GM23338 (cell line): ENCODE measurements around the gene INHA. TPM values are rescaled to one million over a fixed set of nuclear protein-coding genes. Genes with fewer than 3 reads are reported as not detected.

Experiments used
- ATAC-seq: fragments of 200-7000 bp; cut with Tn5 transposase; 3 replicates; pipeline ENCODE4 v1.9.1; 2020
- DNase-seq: peaks from one replicate; pipeline ENCODE4 v3.0.0-alpha.2; 2015; ENCODE audit warnings: low spot score
- H2AFZ ChIP-seq: fragments of 200-600 bp; sonication (generic); 2 replicates; pipeline ENCODE4 v1.8.0; 2016; ENCODE audit warnings: antibody characterized with exemption, mild to moderate bottlenecking, moderate library complexity
- H3F3A ChIP-seq: fragments of 200-600 bp; sonication (generic); replicated peaks from 2 replicates; pipeline ENCODE4 v1.8.0; 2017; ENCODE audit warnings: antibody characterized with exemption, mixed run types, low read depth
- H3K27ac ChIP-seq: fragments of 200-600 bp; sonication (generic); 2 replicates; pipeline ENCODE4 v1.6.1; 2016; ENCODE audit warnings: low read depth
- H3K27me3 ChIP-seq: fragments of 200-600 bp; sonication (generic); 2 replicates; pipeline ENCODE4 v1.8.0; 2016; ENCODE audit warnings: mild to moderate bottlenecking, mixed run types, moderate library complexity; ENCODE audit not compliant: insufficient read depth
- H3K36me3 ChIP-seq: fragments of 200-600 bp; sonication (generic); 2 replicates; pipeline ENCODE4 v1.8.0; 2016; ENCODE audit warnings: mild to moderate bottlenecking; ENCODE audit not compliant: insufficient read depth
- H3K4me1 ChIP-seq: fragments of 200-600 bp; sonication (generic); 2 replicates; pipeline ENCODE4 v1.8.0; 2016; ENCODE audit warnings: mild to moderate bottlenecking, moderate library complexity; ENCODE audit not compliant: insufficient read depth
- H3K4me2 ChIP-seq: fragments of 200-600 bp; sonication (generic); 2 replicates; pipeline ENCODE4 v1.7.1; 2017; ENCODE audit warnings: mixed run types
- H3K4me3 ChIP-seq: fragments of 200-600 bp; sonication (generic); 2 replicates; pipeline ENCODE4 v1.6.1; 2016; ENCODE audit warnings: mixed run types
- H3K79me2 ChIP-seq: fragments of 200-600 bp; sonication (generic); replicated peaks from 2 replicates; pipeline ENCODE4 v1.8.0; 2017; ENCODE audit warnings: mild to moderate bottlenecking; ENCODE audit not compliant: insufficient read depth
- H3K9me2 ChIP-seq: fragments of 200-600 bp; sonication (generic); 2 replicates; pipeline ENCODE4 v1.8.0; 2017; ENCODE audit not compliant: insufficient read depth
- H4K20me1 ChIP-seq: fragments of 200-600 bp; sonication (generic); replicated peaks from 2 replicates; pipeline ENCODE4 v1.8.0; 2017; ENCODE audit warnings: mild to moderate bottlenecking; ENCODE audit not compliant: insufficient read depth
- H3K27ac Mint-ChIP-seq: 2 replicates; pipeline ENCODE4 v1.8.0; 2020; ENCODE audit warnings: inconsistent platforms, mild to moderate bottlenecking, moderate library complexity, mixed read lengths
- H3K27me3 Mint-ChIP-seq: 3 replicates; pipeline ENCODE4 v1.8.0; 2022; ENCODE audit warnings: low read depth, mild to moderate bottlenecking, moderate library complexity, mixed read lengths, inconsistent platforms; ENCODE audit not compliant: insufficient read depth, poor library complexity
- H3K36me3 Mint-ChIP-seq: 3 replicates; pipeline ENCODE4 v1.8.0; 2021; ENCODE audit warnings: low read depth, mild to moderate bottlenecking, inconsistent platforms, moderate library complexity, mixed read lengths
- H3K4me1 Mint-ChIP-seq: 3 replicates; pipeline ENCODE4 v1.8.0; 2020; ENCODE audit warnings: mild to moderate bottlenecking, inconsistent platforms, mixed read lengths
- H3K4me3 Mint-ChIP-seq: 3 replicates; pipeline ENCODE4 v1.8.0; 2021; ENCODE audit warnings: moderate library complexity, mild to moderate bottlenecking, inconsistent platforms, mixed read lengths
- H3K9me3 Mint-ChIP-seq: 3 replicates; pipeline ENCODE4 v1.8.0; 2020; ENCODE audit warnings: moderate library complexity, mild to moderate bottlenecking, inconsistent platforms, mixed read lengths
- CREB1 ChIP-seq: fragments of 250-450 bp; sonication (Bioruptor Pico); IDR thresholded peaks from 2 replicates; pipeline ENCODE4 v1.5.0; 2020; ENCODE audit warnings: low read depth, mild to moderate bottlenecking, moderate library complexity
- ETS1 ChIP-seq: IDR thresholded peaks from 2 replicates; pipeline ENCODE4 v1.6.1; 2016; ENCODE audit warnings: antibody characterized with exemption
- EZH2 ChIP-seq: fragments of 200-600 bp; sonication (generic); IDR thresholded peaks from one replicate; pipeline ENCODE4 v1.8.0; 2017; ENCODE audit warnings: antibody characterized with exemption, mild to moderate bottlenecking, low read depth; ENCODE audit not compliant: unreplicated experiment
- EZH2phosphoT487 ChIP-seq: fragments of 200-600 bp; sonication (generic); IDR thresholded peaks from one replicate; pipeline ENCODE4 v1.8.1; 2018; ENCODE audit warnings: antibody characterized with exemption; ENCODE audit not compliant: unreplicated experiment
- JUNB ChIP-seq: IDR thresholded peaks from one replicate; pipeline ENCODE4 v1.6.1; 2016; ENCODE audit warnings: antibody characterized with exemption; ENCODE audit not compliant: unreplicated experiment
- NANOG ChIP-seq: IDR thresholded peaks from 2 replicates; pipeline ENCODE4 v1.6.1; 2016; ENCODE audit warnings: antibody characterized with exemption, borderline replicate concordance
- POLR2AphosphoS5 ChIP-seq: IDR thresholded peaks from 2 replicates; pipeline ENCODE4 v1.6.1; 2016; ENCODE audit warnings: antibody characterized with exemption, low read depth
- STAT1 ChIP-seq: IDR thresholded peaks from one replicate; pipeline ENCODE4 v1.6.1; 2016; ENCODE audit warnings: antibody characterized with exemption; ENCODE audit not compliant: unreplicated experiment
- ZNF114 ChIP-seq: fragments of 250-450 bp; sonication (Bioruptor Pico); IDR thresholded peaks from 2 replicates; pipeline ENCODE4 v1.5.0; 2020; ENCODE audit warnings: mild to moderate bottlenecking, moderate library complexity
- ZNF331 ChIP-seq: fragments of 250-450 bp; sonication (Bioruptor Pico); IDR thresholded peaks from 2 replicates; pipeline ENCODE4 v1.5.0; 2020; ENCODE audit warnings: low read depth, mild to moderate bottlenecking, moderate library complexity
- ZNF462 ChIP-seq: fragments of 250-450 bp; sonication (Bioruptor Pico); IDR thresholded peaks from 2 replicates; pipeline ENCODE4 v1.5.0; 2020; ENCODE audit warnings: mild to moderate bottlenecking, moderate library complexity
- polyA plus RNA-seq: library from polyadenylated mRNA; unstranded; fragments of >200 nt; fragmentation: Nextera tagmentation; extraction: Ambion mirVana; gene quantifications from 2 replicates; pipeline ENCODE4 v1.2.1, GENCODE V29; 2016
- total RNA-seq: library from RNA; depleted of rRNA; stranded (reverse); fragments of >200 nt; shearing (Covaris generic); gene quantifications from 2 replicates; pipeline ENCODE4 v1.2.3, GENCODE V29; 2014
- TF ChIP-seq, protein P1 (sequence below): IDR thresholded peaks from one replicate; pipeline ENCODE4 v1.6.1; 2018; ENCODE audit warnings: antibody characterized with exemption; ENCODE audit not compliant: unreplicated experiment
- TF ChIP-seq, protein P2 (sequence below), 2 experiments: fragments of 200-600 bp in 1 of 2; sonication (generic) in 1 of 2; conservative IDR thresholded peaks; 2 replicates each; pipeline versions ENCODE4 v1.5.1 to v1.6.1; 2016 to 2017; ENCODE audit warnings: antibody characterized with exemption in 2 of 2, low read depth in 2 of 2, mild to moderate bottlenecking in 2 of 2, moderate library complexity in 1 of 2

INHA gene
- total and polyA plus RNA-seq, 2 experiments from 2014 or later: 1.5 to 1.6 TPM

DNA sequence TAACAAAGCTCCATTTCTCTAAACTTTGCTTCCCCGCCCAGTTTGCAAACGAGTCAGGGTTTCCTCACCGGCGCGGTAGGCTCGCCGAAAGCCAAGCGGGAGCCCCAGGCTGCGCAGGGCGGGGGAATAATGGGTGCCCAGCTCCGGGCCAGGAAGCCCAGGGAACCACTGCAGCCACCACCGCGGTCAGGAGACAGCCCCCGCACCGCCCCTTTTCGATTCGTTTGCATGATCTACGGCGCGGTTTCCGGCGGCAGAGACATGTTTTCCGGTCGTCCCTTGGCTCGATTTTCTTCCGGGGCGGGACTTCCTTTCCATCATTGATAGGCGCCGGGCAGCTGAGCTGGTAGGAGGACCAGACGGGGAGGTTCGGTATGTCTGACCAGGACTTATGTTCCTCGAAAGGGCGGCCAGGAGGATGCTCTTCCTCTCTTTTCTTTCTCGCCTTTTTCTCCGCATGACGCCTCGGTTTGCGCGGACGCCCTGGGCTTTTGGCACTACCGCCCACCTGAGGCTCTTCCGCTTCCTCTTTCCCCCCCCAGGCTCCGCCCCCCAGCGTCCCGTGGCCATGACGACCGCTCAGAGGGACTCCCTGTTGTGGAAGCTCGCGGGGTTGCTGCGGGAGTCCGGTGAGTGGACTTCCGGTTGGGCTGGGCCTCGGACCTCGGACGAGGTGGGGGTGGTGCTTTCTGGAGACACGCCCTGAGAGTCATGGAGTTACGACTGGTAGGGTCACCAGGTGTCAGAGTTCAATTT, 25.6 kb downstream of the INHA start, which contains the start of gene STK11IP:
Gene STK11IP (plus strand): TSS at position 306 of the 756 bp plus-strand sequence. CDS start 263 bp downstream, at position 569.
- peak within 1 kb of the TSS; percentile 97 for H3K27ac ChIP-seq
- H3K27me3 Mint-ChIP-seq: peaks cover 2% of the 10 kb centered on the region
- DNase-seq (peak; percentile 99), ATAC-seq (peak; percentile 92)
- H3K79me2 ChIP-seq: peaks cover 9% of the 10 kb centered on the region; the same call in 1 of the 2 replicates
- no peaks in the 10 kb centered on the region for H3K9me2 ChIP-seq
- H3K27ac Mint-ChIP-seq: peak within 1 kb of the TSS; percentile 99
- H3K4me1 Mint-ChIP-seq: peaks cover 27% of the 10 kb centered on the region
- peak within 1 kb of the TSS; percentile 96 for H3K4me3 Mint-ChIP-seq
- H3K4me1 ChIP-seq: peaks cover 26% of the 10 kb centered on the region
- H2AFZ ChIP-seq: no peak within 1 kb of the TSS
- peaks cover 4% of the 10 kb centered on the region for H3F3A ChIP-seq
- H3K27me3 ChIP-seq: no peaks in the 10 kb centered on the region
- no peaks in the 10 kb centered on the region for H4K20me1 ChIP-seq
- H3K4me3 ChIP-seq: peak within 1 kb of the TSS; percentile 57
- H3K36me3 ChIP-seq: no peaks in the 10 kb centered on the region
- H3K36me3 Mint-ChIP-seq: peaks cover 2% of the 10 kb centered on the region; the same call in 2 of the 3 replicates
- TF ChIP-seq STAT1 (no peak), JUNB (no peak), ZNF331 (no peak), CREB1 (CRISPR knock-in tag) (peak; percentile 77), NANOG (no peak), EZH2phosphoT487 (no peak), ZNF462 (no peak), EZH2 (no peak), ZNF114 (CRISPR knock-in tag) (no peak), POLR2AphosphoS5 (peak; percentile 88), ETS1 (peak; percentile 72)
- TF ChIP-seq, protein P1, sequence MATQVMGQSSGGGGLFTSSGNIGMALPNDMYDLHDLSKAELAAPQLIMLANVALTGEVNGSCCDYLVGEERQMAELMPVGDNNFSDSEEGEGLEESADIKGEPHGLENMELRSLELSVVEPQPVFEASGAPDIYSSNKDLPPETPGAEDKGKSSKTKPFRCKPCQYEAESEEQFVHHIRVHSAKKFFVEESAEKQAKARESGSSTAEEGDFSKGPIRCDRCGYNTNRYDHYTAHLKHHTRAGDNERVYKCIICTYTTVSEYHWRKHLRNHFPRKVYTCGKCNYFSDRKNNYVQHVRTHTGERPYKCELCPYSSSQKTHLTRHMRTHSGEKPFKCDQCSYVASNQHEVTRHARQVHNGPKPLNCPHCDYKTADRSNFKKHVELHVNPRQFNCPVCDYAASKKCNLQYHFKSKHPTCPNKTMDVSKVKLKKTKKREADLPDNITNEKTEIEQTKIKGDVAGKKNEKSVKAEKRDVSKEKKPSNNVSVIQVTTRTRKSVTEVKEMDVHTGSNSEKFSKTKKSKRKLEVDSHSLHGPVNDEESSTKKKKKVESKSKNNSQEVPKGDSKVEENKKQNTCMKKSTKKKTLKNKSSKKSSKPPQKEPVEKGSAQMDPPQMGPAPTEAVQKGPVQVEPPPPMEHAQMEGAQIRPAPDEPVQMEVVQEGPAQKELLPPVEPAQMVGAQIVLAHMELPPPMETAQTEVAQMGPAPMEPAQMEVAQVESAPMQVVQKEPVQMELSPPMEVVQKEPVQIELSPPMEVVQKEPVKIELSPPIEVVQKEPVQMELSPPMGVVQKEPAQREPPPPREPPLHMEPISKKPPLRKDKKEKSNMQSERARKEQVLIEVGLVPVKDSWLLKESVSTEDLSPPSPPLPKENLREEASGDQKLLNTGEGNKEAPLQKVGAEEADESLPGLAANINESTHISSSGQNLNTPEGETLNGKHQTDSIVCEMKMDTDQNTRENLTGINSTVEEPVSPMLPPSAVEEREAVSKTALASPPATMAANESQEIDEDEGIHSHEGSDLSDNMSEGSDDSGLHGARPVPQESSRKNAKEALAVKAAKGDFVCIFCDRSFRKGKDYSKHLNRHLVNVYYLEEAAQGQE: no peak
- TF ChIP-seq, protein P2, sequence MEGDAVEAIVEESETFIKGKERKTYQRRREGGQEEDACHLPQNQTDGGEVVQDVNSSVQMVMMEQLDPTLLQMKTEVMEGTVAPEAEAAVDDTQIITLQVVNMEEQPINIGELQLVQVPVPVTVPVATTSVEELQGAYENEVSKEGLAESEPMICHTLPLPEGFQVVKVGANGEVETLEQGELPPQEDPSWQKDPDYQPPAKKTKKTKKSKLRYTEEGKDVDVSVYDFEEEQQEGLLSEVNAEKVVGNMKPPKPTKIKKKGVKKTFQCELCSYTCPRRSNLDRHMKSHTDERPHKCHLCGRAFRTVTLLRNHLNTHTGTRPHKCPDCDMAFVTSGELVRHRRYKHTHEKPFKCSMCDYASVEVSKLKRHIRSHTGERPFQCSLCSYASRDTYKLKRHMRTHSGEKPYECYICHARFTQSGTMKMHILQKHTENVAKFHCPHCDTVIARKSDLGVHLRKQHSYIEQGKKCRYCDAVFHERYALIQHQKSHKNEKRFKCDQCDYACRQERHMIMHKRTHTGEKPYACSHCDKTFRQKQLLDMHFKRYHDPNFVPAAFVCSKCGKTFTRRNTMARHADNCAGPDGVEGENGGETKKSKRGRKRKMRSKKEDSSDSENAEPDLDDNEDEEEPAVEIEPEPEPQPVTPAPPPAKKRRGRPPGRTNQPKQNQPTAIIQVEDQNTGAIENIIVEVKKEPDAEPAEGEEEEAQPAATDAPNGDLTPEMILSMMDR (conservative IDR thresholded peaks at IDR 0.05; ENCODE audit: low read depth in 2 of 2): no peak
- no peaks in the 10 kb centered on the region; the same call in 2 of the 3 replicates for H3K9me3 Mint-ChIP-seq
- H3K4me2 ChIP-seq: peak within 1 kb of the TSS; percentile 81
